Mesodermal cell (in vitro differentiated cells): ENCODE data around the gene BEST1.
"Not testable (repeated sequence)": the region's sequence is repeated elsewhere in the genome, so short reads cannot be mapped to it uniquely, and the experiment has no call there.

Experiments used
- H3K27ac ChIP-seq: 2 replicates; pipeline ENCODE4 v1.7.0; 2013; ENCODE audit warnings: mild to moderate bottlenecking, low read depth, low read length, moderate library complexity; ENCODE audit not compliant: severe bottlenecking
- H3K36me3 ChIP-seq: 2 replicates; pipeline ENCODE4 v1.7.1; 2013; ENCODE audit warnings: mild to moderate bottlenecking, low read length, moderate library complexity; ENCODE audit not compliant: control insufficient read depth, insufficient read depth
- H3K4me1 ChIP-seq: one replicate; pipeline ENCODE4 v1.7.1; 2013; ENCODE audit warnings: mild to moderate bottlenecking, low read length; ENCODE audit not compliant: insufficient read depth, control insufficient read depth, poor library complexity, severe bottlenecking
- H3K4me3 ChIP-seq: 2 replicates; pipeline ENCODE4 v1.7.0; 2013; ENCODE audit warnings: low read length, control low read depth, mild to moderate bottlenecking; ENCODE audit not compliant: insufficient read depth, poor library complexity, severe bottlenecking; ENCODE audit errors: extremely low read depth
- H3K9me3 ChIP-seq: 2 replicates; pipeline ENCODE4 v1.7.1; 2013; ENCODE audit warnings: mild to moderate bottlenecking, low read length, moderate library complexity; ENCODE audit not compliant: control insufficient read depth
- WGBS, 2 experiments: methylation state at CpG; one replicate each; pipeline ENCODE4 v1.1.5; 2013; ENCODE audit warnings: missing lambda C conversion rate in 2 of 2; ENCODE audit not compliant: insufficient coverage in 2 of 2; 5-methylcytosine and 5-hydroxymethylcytosine counted together

Gene BEST1

GRCh38 chr11:61959114-61959513, 9.0 kb downstream of the BEST1 start:
- no peak overlapping the region for H3K27ac ChIP-seq
- 58 to 71% methylated on average over 2 of the region's 2 CpGs for WGBS, 2 experiments
- H3K9me3 ChIP-seq, result no peaks in the 10 kb centered on the region
- no peaks in the 10 kb centered on the region for H3K4me1 ChIP-seq
- peaks cover 16% of the 10 kb centered on the region for H3K36me3 ChIP-seq
- H3K4me3 ChIP-seq, result no peak overlapping the region

GRCh38 chr11:61959678-61960077, 9.5 kb downstream of the BEST1 start:
- Histone ChIP-seq H3K36me3 (peaks cover 21% of the 10 kb centered on the region), H3K27ac (no peak overlapping the region), H3K4me1 (no peaks in the 10 kb centered on the region), H3K9me3 (no peaks in the 10 kb centered on the region), H3K4me3 (no peak overlapping the region)
- WGBS, 2 experiments, result 96 to 100% methylated on average over 1 to 6 of the region's 6 CpGs

GRCh38 chr11:61960532-61960931, 10.4 kb downstream of the BEST1 start:
- Histone ChIP-seq H3K27ac (no peak overlapping the region), H3K4me3 (no peak overlapping the region), H3K36me3 (peaks cover 30% of the 10 kb centered on the region), H3K9me3 (no peaks in the 10 kb centered on the region), H3K4me1 (no peaks in the 10 kb centered on the region)
- WGBS, 2 experiments, result 94 to 100% methylated on average over 2 to 3 of the region's 3 CpGs

GRCh38 chr11:61961570-61962212, 11.5 kb downstream of the BEST1 start:
- H3K4me3 ChIP-seq, result no peak overlapping the region
- H3K36me3 ChIP-seq, result peaks cover 39% of the 10 kb centered on the region

GRCh38 chr11:61962213-61963015, 12.3 kb downstream of the BEST1 start:
- no peaks in the 10 kb centered on the region for H3K4me1 ChIP-seq
- no peak overlapping the region for H3K27ac ChIP-seq
- H3K9me3 ChIP-seq, result no peaks in the 10 kb centered on the region
- H3K4me3 ChIP-seq, result no peak overlapping the region
- peaks cover 39% of the 10 kb centered on the region for H3K36me3 ChIP-seq
- WGBS, 2 experiments, result 90 to 94% methylated on average over 8 to 9 of the region's 12 CpGs

More at GRCh38 chr11:61961570-61962212, 11.5 kb downstream of the BEST1 start:
- Histone ChIP-seq H3K9me3 (no peaks in the 10 kb centered on the region), H3K4me1 (no peaks in the 10 kb centered on the region), H3K27ac (no peak overlapping the region)
- WGBS, 2 experiments, result 93 to 99% methylated on average over 7 to 8 of the region's 8 CpGs

GRCh38 chr11:61963016-61963281, 12.8 kb downstream of the BEST1 start:
- Histone ChIP-seq H3K27ac (no peak overlapping the region), H3K36me3 (peaks cover 39% of the 10 kb centered on the region), H3K4me3 (no peak overlapping the region), H3K9me3 (no peaks in the 10 kb centered on the region), H3K4me1 (no peaks in the 10 kb centered on the region)
- 88 to 96% methylated on average over 2 to 3 of the region's 3 CpGs for WGBS, 2 experiments

- H3K36me3 ChIP-seq, result peaks cover 39% of the 10 kb centered on the region
- no peak overlapping the region for H3K27ac ChIP-seq
- 92 to 94% methylated on average over 3 to 5 of the region's 10 CpGs for WGBS, 2 experiments
- H3K4me1 ChIP-seq, result peaks cover under 1% of the 10 kb centered on the region
- no peak overlapping the region for H3K4me3 ChIP-seq
- no peaks in the 10 kb centered on the region for H3K9me3 ChIP-seq
Measured at GRCh38 chr11:61963282-61964057, 13.3 kb downstream of the BEST1 start.

GRCh38 chr11:61964058-61964665, 14.0 kb downstream of the BEST1 start:
- Histone ChIP-seq H3K27ac (no peak overlapping the region), H3K36me3 (peaks cover 39% of the 10 kb centered on the region), H3K4me1 (peaks cover 3% of the 10 kb centered on the region), H3K9me3 (no peaks in the 10 kb centered on the region), H3K4me3 (no peak overlapping the region)
- WGBS, 2 experiments, result 88 to 89% methylated on average over 1 of the region's 4 CpGs

- H3K27ac ChIP-seq, H3K4me1 ChIP-seq, H3K9me3 ChIP-seq, H3K4me3 ChIP-seq: not testable (repeated sequence)
- 95 to 96% methylated on average over 4 to 7 of the region's 9 CpGs for WGBS, 2 experiments
- peaks cover 39% of the 10 kb centered on the region for H3K36me3 ChIP-seq
Measured at GRCh38 chr11:61964666-61965271, 14.6 kb downstream of the BEST1 start.

GRCh38 chr11:61966734-61967115, 16.6 kb downstream of the BEST1 start:
- WGBS, 2 experiments, result 0 to 1% methylated on average over 6 to 13 of the region's 13 CpGs
- peak overlapping the region; percentile 84 for H3K27ac ChIP-seq
- H3K36me3 ChIP-seq, result peaks cover 39% of the 10 kb centered on the region
- peaks cover 8% of the 10 kb centered on the region for H3K4me1 ChIP-seq
- H3K9me3 ChIP-seq, result no peaks in the 10 kb centered on the region
- H3K4me3 ChIP-seq, result peak overlapping the region; percentile 99
